Islet precursor cell (in vitro differentiated cells): ENCODE measurements around the gene POLD1.
"Not testable (repeated sequence)": the region's sequence is repeated elsewhere in the genome, so short reads cannot be mapped to it uniquely, and the experiment has no call there.

Experiments
- DNase-seq: peaks from one replicate; pipeline ENCODE4 v3.0.0-alpha.2; 2018

Gene POLD1

DNA sequence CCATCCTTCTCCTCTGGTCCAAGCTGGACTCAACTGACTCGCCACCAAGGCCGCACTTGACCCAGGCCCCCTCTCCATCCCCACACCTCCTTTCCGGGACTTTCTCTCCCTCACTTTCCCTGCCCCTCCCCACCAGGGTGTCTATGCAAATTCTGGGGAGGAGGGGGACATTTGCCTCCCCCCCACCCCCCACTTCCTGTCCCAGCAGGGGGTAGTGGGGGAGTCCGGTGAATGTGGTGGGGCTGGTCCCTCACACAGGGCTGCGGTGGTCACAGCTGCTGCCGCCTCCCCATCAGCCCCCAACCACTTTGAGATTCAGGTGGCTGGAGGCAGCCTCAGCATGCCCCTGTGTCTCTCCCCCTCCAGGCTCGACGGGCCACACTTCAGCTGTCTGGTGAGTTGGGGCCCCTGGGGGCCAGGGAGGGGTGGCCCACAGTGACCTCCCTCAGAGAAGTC is 35.5 kb downstream of the POLD1 start:
- DNase-seq, result no peak

DNA sequence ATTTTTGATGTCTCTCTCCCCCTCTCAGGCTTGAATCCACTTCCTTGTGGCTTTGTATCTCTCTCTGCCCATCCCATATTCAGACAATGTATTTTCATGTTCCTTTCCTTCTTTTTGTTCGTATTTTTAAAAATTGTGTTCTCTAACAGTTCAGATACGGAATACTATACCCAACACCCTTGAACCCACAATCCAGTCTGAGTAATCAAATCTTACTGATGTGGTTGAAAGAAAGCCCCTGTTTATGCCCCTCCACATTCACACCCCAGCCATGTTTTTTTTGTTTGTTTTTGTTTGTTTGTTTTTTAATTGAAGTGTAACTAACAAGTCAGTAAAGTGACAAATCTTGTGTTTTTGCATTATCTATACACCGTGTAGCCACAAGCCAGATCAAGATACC is 36.0 kb downstream of the POLD1 start:
- no peak for DNase-seq

- DNase-seq, result no peak
Observed at GRCh38 chr19:50420808-50421207, 36.7 kb downstream of the POLD1 start.

- no peak for DNase-seq
Observed at GRCh38 chr19:50422397-50423278, 38.5 kb downstream of the POLD1 start.

DNA sequence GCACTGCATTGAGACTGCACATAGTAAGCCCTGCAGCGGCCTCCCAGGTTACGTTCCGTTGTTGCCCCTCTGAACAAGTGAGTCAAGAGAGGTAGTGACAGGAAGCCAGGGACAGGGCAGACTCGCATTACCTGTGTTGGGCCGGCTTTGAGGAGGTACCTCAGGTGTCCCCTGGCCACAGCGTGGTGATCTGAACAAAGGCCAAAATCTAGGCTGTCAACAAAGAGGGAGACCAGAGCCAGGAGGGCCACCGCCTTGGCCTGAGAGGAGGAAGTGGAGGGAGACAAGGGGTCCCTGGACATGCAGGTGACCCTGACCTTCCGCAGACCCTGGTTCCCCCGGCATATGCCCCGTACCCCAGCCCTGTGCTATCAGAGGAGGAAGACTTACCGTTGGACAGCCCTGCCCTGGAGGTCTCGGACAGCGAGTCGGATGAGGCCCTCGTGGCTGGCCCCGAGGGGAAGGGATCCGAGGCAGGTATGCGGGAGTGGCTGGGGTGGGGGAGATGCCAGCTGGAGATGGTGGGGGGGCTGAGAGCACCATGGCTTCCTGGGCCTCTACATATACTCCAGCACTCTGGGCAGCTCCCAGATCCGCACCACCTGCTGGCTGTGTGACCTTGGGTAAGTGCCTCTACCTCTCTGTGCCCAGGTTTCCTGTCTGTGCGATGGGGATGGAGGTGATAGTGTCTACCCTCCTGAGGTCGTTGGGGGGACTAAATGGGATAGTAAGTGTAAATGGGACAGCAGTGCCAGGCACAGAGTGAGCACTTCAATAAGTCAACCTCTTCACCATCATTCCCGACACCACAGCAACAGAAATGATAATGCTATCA is 39.3 kb downstream of the POLD1 start:
- DNase-seq, result no peak

GRCh38 chr19:50425581-50425980 is 41.4 kb downstream of the POLD1 start:
- DNase-seq, result no peak

DNA sequence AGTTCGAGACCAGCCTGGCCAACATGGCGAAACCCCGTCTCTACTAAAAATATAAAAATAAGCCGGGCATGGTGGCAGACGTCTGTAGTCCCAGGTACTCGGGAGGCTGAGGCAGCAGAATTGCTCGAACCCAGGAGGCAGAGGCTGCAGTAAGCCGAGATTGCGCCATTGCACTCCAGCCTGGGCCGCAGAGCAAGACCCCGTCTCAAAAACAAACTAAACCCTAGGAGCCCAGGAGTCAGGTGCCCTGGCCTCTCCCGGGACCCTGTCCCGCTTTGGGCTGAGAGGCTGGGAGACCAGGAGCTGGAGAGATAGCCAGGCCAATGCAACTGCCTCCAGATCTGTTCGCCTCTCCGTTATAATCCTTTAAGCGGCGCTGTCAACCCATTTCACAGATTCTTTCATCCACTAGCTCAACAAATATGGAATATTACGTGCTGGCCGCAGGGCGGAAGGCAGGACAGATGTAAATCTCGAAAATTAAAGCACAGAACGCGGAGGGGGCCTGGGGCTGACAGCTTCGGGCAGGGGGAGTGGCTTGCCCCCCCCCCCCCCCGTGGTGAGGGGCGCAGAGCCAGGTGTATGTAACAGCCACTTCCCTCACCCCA is 43.3 kb downstream of the POLD1 start:
- DNase-seq, result no peak

DNA sequence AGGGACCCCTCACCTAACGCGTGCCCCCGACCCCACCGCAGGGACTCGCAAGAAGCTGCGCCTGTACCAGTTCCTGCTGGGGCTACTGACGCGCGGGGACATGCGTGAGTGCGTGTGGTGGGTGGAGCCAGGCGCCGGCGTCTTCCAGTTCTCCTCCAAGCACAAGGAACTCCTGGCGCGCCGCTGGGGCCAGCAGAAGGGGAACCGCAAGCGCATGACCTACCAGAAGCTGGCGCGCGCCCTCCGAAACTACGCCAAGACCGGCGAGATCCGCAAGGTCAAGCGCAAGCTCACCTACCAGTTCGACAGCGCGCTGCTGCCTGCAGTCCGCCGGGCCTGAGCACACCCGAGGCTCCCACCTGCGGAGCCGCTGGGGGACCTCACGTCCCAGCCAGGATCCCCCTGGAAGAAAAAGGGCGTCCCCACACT is 43.9 kb downstream of the POLD1 start:
- peak; percentile 90 for DNase-seq

- no peak for DNase-seq
Observed at GRCh38 chr19:50428772-50429463, 44.8 kb downstream of the POLD1 start.

- DNase-seq, result no peak
Observed at GRCh38 chr19:50430888-50431342, 46.8 kb downstream of the POLD1 start.

- peak; percentile 93 for DNase-seq
Observed at GRCh38 chr19:50431343-50432220, 47.4 kb downstream of the POLD1 start.

GRCh38 chr19:50432221-50433028 is 48.3 kb downstream of the POLD1 start, which contains the start of gene MYBPC2:
MYBPC2 (plus strand) TSS chr19:50432892; CDS start chr19:50432954, 62 bp downstream.
- DNase-seq, result no peak

DNA sequence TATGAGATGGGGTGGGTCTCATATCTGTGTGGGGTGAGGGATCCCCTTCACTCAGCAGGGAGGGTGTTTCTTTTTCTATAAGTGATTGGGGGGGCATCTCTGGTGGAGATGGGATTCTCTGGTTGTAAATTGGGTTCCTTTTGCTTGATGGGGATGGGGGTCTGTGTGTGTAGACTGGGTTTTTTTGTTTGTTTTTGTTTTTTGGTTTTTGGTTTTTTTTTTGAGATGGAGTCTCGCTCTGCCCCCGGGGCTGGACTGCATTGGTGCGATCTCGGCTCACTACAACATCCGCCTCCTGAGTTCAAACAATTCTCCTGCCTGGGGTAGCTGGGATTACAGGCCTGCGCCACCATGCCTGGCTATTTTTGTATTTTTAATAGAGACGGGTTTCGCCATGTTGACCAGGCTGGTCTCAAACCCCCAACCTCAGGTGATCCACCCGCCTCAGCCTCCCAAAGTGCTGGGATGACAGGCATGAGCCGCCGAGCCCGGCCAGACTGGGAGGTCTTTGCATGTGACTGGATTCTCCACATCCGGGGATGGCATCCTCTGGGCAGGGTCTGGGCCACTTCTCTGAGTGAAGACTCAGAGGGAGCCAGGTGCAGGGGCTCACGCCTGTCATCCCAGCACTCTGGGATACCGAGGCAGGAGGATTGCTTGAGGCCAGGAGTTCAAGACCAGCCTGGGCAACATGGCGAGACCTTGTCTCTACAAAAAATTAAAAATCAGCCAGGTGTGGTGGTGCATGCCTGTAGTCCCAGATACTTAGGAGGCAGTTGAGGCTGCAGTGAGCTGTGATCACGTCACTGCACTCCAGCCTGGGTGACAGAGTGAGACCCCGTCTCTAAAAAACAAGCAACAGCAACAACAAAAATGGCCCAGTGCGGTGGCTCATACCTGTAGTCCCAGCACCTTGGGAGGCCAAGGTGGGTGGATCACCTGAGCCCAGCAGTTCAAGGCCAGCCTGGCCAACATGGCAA is 49.3 kb downstream of the POLD1 start:
- DNase-seq, result no peak

DNA sequence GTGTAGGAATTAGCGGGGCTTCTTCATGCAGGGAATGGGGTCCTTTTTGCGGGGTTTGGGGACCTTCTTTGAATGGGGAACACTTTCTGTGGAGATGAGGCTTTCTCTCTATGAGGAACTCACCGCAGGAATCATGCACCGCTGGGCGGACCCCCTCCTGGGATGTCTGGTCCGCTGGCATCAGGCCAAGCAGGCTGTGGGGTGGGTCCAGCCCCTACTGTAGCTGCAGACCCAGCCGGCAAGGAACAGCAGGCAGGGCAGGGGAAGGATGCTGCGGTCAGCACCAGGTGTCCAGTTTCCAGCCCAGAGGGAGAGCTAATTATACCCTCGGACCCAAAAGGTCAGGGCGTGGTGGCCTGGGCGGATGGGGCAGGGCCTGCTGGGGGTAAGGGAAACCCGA is 50.4 kb downstream of the POLD1 start:
- DNase-seq, result no peak

- no peak for DNase-seq
Observed at GRCh38 chr19:50435221-50435620, 51.1 kb downstream of the POLD1 start.

DNA sequence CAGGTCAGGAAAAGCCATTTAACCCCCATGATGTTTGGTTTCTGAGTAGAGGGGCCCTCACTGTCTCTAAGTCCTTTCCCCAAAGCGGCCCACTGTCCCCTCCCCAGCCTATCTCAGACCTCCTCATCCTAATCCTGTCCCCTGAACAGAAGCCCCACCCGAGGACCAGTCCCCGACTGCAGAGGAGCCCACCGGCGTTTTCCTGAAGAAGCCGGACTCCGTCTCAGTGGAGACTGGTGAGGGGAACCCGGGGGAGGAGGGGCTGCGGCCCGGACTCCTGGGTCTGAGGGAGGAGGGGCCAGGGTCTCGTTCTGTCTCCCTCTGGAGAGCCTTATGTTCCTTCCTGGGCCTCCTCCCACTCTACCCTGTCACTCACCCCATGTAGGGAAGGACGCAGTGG is 51.5 kb downstream of the POLD1 start:
- DNase-seq, result no peak

DNA sequence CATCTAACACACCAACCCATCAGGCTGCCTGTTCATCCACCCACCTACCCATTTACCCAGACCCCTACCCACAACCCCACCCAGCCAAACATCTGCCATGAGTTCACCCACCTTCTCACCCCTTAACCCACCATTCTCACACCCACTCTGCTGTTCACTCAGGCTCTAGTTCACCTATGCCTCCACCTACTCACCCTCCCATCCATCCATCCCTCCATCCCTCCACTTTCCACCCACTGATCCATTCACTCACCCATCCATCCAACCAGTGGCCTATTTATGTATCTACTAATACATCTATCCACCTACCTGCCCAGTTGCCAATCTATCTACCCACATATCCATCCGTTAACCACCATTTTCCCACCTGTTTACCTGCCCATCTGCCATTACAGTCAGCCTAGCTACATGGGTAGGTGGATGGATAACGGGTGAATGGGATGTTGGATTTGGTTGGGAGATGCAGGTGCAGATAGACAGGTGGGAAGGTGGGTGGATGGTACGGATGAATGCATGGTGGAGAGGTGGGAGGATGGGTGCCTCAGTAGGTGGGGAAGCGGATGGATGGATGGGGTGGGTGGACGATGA is 53.8 kb downstream of the POLD1 start:
- DNase-seq, result no peak

- not testable (repeated sequence) for DNase-seq
Observed at GRCh38 chr19:50439130-50439529, 55.0 kb downstream of the POLD1 start.

- DNase-seq, result no peak
Observed at GRCh38 chr19:50444059-50444458, 59.9 kb downstream of the POLD1 start.
